GM12878 (cell line): ENCODE measurements around the gene METTL4. TPM values are rescaled to one million over a fixed set of nuclear protein-coding genes. Genes with fewer than 3 reads are reported as not detected.

ENCODE experiments used
- ATAC-seq: fragments of 200-7000 bp; cut with Tn5 transposase; 3 replicates; pipeline ENCODE4 v1.9.1; 2020; ENCODE audit warnings: mild to moderate bottlenecking, moderate library complexity
- BruUV-seq: library from RNA; stranded (reverse); fragments of 400-500 nt; replicated peaks from 2 replicates; lab custom pipeline; 2021; lab: Mats Ljungman, UMichigan
- CTCF ChIA-PET: fragments of 300-600 bp; sonication (Branson Sonifier 250); formaldehyde crosslinking; extraction: SDS; loops from one replicate; lab custom pipeline; 2021; ENCODE audit warnings: inconsistent platforms; lab: Yijun Ruan, JAX
- POLR2A ChIA-PET: fragments of 350-600 bp; formaldehyde crosslinking; extraction: SDS; loops from one replicate; lab custom pipeline; 2021; ENCODE audit warnings: inconsistent platforms; lab: Charles Lee
- RAD21 ChIA-PET: fragments of 300-600 bp; sonication (Branson Sonifier 250); formaldehyde crosslinking; loops from one replicate; lab custom pipeline; 2023; ENCODE audit warnings: antibody characterized with exemption; ENCODE audit not compliant: unreplicated experiment; lab: Charles Lee
- SMC1A ChIA-PET: fragments of 300-600 bp; sonication (Branson Sonifier 250); formaldehyde crosslinking; loops from one replicate; lab custom pipeline; 2023; ENCODE audit not compliant: unreplicated experiment, uncharacterized antibody; lab: Charles Lee
- DNase-seq: peaks from one replicate; pipeline ENCODE4 v3.0.0-alpha.2; 2011; ENCODE audit warnings: low read depth, low spot score
- FAIRE-seq: peaks from 3 replicates; lab custom pipeline; 2011; peaks lifted over from hg19 to GRCh38; lab: Jason Lieb, UNC
- H2AFZ ChIP-seq: 2 replicates; pipeline ENCODE4 v1.6.0; 2011; ENCODE audit warnings: low read depth, low read length, control low read depth; ENCODE audit not compliant: control insufficient read depth
- H3K27ac ChIP-seq: 2 replicates; pipeline ENCODE4 v1.5.1; 2011; ENCODE audit warnings: control low read depth; ENCODE audit not compliant: control insufficient read depth, insufficient read depth
- H3K27me3 ChIP-seq, 2 experiments: replicated peaks in 1 of 2; 2 replicates each; pipeline versions ENCODE4 v1.6.0 to v1.6.1; 2011; ENCODE audit warnings: low read length in 1 of 2; ENCODE audit not compliant: control insufficient read depth in 2 of 2, insufficient read depth in 2 of 2
- H3K36me3 ChIP-seq, 2 experiments: 2 replicates each; pipeline ENCODE4 v1.5.1; 2011; ENCODE audit warnings: low read length in 1 of 2; ENCODE audit not compliant: control insufficient read depth in 2 of 2, insufficient read depth in 2 of 2
- H3K4me1 ChIP-seq: 2 replicates; pipeline ENCODE4 v1.6.1; 2011; ENCODE audit warnings: mild to moderate bottlenecking, low read length, moderate library complexity, mixed read lengths; ENCODE audit not compliant: control insufficient read depth, insufficient read depth
- H3K4me2 ChIP-seq: 2 replicates; pipeline ENCODE4 v1.6.0; 2011; ENCODE audit warnings: control low read depth; ENCODE audit not compliant: control insufficient read depth, insufficient read depth
- H3K4me3 ChIP-seq: fragments of 200-600 bp; sonication (generic); 2 replicates; pipeline ENCODE4 v1.5.1; 2016
- H3K79me2 ChIP-seq: 2 replicates; pipeline ENCODE4 v1.6.0; 2011; ENCODE audit warnings: low read length; ENCODE audit not compliant: control insufficient read depth, insufficient read depth
- H3K9ac ChIP-seq: 2 replicates; pipeline ENCODE4 v1.8.0; 2011; ENCODE audit warnings: low read length, control low read depth, mixed read lengths; ENCODE audit not compliant: control insufficient read depth, insufficient read depth
- H3K9me3 ChIP-seq: replicated peaks from 3 replicates; pipeline ENCODE4 v1.5.1; 2011; ENCODE audit warnings: mild to moderate bottlenecking, low read length; ENCODE audit not compliant: control insufficient read depth, insufficient read depth
- H4K20me1 ChIP-seq: 2 replicates; pipeline ENCODE4 v1.6.0; 2011; ENCODE audit not compliant: control insufficient read depth, insufficient read depth
- BMI1 ChIP-seq: fragments of 450-650 bp; IDR thresholded peaks from 2 replicates; pipeline ENCODE4 v1.6.1; 2016; ENCODE audit warnings: mild to moderate bottlenecking, moderate library complexity, borderline replicate concordance
- CHD1 ChIP-seq: IDR thresholded peaks from 2 replicates; pipeline ENCODE4 v1.6.1; 2012; ENCODE audit warnings: low read depth, low read length, improper control_type of control experiment
- CHD2 ChIP-seq: IDR thresholded peaks from 2 replicates; pipeline ENCODE4 v1.6.1; 2011; ENCODE audit warnings: low read depth, low read length, improper control_type of control experiment, borderline replicate concordance
- EZH2 ChIP-seq: IDR thresholded peaks from 2 replicates; pipeline ENCODE4 v1.6.1; 2012; ENCODE audit warnings: low read depth, mild to moderate bottlenecking, control low read depth, inconsistent platforms, low read length, borderline replicate concordance; ENCODE audit not compliant: control insufficient read depth
- GATAD2B ChIP-seq: fragments of 450-650 bp; conservative IDR thresholded peaks from 2 replicates; pipeline ENCODE4 v1.6.1; 2017; ENCODE audit warnings: low read depth, mild to moderate bottlenecking, moderate library complexity
- IRF4 ChIP-seq: IDR thresholded peaks from 2 replicates; pipeline ENCODE4 v1.6.1; 2011; ENCODE audit warnings: low read depth, low read length
- POLR2AphosphoS5 ChIP-seq: IDR thresholded peaks from 2 replicates; pipeline ENCODE4 v1.6.1; 2011; ENCODE audit warnings: mild to moderate bottlenecking, low read length, inconsistent platforms
- RAD21 ChIP-seq: IDR thresholded peaks from 2 replicates; pipeline ENCODE4 v1.6.1; 2011; ENCODE audit warnings: mild to moderate bottlenecking, low read depth, low read length, moderate library complexity; ENCODE audit not compliant: insufficient read depth
- STAT3 ChIP-seq: IDR thresholded peaks from 2 replicates; pipeline ENCODE4 v1.6.1; 2011; ENCODE audit warnings: low read depth, low read length, improper control_type of control experiment
- TAF1 ChIP-seq: IDR thresholded peaks from 2 replicates; pipeline ENCODE4 v1.6.1; 2011; ENCODE audit warnings: mild to moderate bottlenecking, low read depth, low read length, borderline replicate concordance
- YY1 ChIP-seq: IDR thresholded peaks from 2 replicates; pipeline ENCODE4 v1.6.1; 2011; ENCODE audit warnings: low read depth, mild to moderate bottlenecking, low read length
- ZBTB40 ChIP-seq: fragments of 450-650 bp; IDR thresholded peaks from 2 replicates; pipeline ENCODE4 v1.6.1; 2016; ENCODE audit warnings: mild to moderate bottlenecking, moderate library complexity, borderline replicate concordance
- WGBS: methylation state at CpG from one replicate; pipeline ENCODE4 v1.1.6; 2016; ENCODE audit warnings: low lambda C conversion rate; ENCODE audit not compliant: insufficient replicate concordance, insufficient coverage; ENCODE audit errors: missing lambda C conversion rate; 5-methylcytosine and 5-hydroxymethylcytosine counted together
- in situ Hi-C: fragments of 300-500 bp; cut with MboI; formaldehyde crosslinking; loops from 9 replicates; pipeline ENCODE4 v1.14.3; 2018; ENCODE audit warnings: mixed read lengths
- intact Hi-C: fragments of 100-400 bp; cut with micrococcal nuclease; formaldehyde crosslinking; loops from one replicate; pipeline ENCODE4 v1.14.2; 2022; ENCODE audit not compliant: unreplicated experiment
- polyA plus RNA-seq, 11 experiments: library from polyadenylated mRNA; depleted of rRNA in 4 of 11; unstranded in 6 of 11; stranded (reverse) in 5 of 11; fragments of >200 nt; fragmentation: Nextera tagmentation in 4 of 11; fragmentation: Illumina TruSeq in 1 of 11; extraction: Ambion mirVana in 4 of 11; extraction: Trizol in 1 of 11; gene quantifications; 1 replicate in 1 of 11; 2 replicates in 10 of 11; pipeline versions ENCODE4 v1.2.1 to v1.2.3, GENCODE V29; 2011 to 2016; ENCODE audit warnings: inconsistent platforms in 2 of 11, missing spikeins in 2 of 11, low read depth in 1 of 11
- total RNA-seq, 4 experiments: library from RNA; depleted of rRNA in 3 of 4; stranded (reverse); fragments of >200 nt in 3 of 4; fragmentation: Illumina TruSeq in 1 of 4; extraction: Trizol in 1 of 4; gene quantifications; 2 replicates each; pipeline versions ENCODE4 v1.2.1 to v1.2.3, GENCODE V29; 2013 to 2021
- TF ChIP-seq, protein P1 (sequence below): IDR thresholded peaks from 2 replicates; pipeline ENCODE4 v1.6.1; 2012; ENCODE audit warnings: low read depth, low read length, improper control_type of control experiment

Gene METTL4
- total and polyA plus RNA-seq, 10 of the 15 experiments (the other 5 are each of a cell fraction or from before 2014, with no cell fraction given): 4.9 to 15.2 (median 12.3) TPM

DNA sequence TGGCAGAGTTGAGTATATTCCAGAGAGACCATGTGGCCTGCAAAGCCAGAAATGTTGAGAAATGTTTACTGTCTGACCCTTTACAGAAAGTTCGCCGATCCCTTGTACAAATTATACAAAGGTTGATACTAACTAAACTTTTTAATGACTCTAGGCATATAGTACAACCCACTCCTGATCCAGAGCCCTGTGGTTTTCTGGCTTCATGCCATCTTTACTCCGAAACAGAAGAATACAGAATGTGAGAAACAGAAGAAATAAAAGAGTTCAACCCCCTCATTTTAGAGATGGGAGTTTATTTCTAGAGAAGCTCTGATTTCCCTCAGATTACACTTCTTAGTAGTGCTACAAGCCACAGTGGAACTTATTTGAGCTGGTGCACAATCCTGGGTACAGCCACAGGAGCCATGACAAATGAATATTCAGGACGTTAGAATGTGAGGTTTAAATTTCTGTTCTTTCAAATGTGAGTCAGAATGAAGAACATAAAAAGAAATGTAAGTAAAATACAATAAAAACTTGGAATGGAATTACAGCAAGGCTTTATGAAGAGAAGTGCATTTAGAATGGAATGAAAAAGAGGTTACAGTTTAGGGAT is 46.2 kb upstream of the METTL4 start (continued):
- TF ChIP-seq, protein P1, sequence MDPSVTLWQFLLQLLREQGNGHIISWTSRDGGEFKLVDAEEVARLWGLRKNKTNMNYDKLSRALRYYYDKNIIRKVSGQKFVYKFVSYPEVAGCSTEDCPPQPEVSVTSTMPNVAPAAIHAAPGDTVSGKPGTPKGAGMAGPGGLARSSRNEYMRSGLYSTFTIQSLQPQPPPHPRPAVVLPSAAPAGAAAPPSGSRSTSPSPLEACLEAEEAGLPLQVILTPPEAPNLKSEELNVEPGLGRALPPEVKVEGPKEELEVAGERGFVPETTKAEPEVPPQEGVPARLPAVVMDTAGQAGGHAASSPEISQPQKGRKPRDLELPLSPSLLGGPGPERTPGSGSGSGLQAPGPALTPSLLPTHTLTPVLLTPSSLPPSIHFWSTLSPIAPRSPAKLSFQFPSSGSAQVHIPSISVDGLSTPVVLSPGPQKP: no peak
- TF ChIP-seq STAT3: no peak
- TF ChIP-seq EZH2: no peak
- TF ChIP-seq TAF1: no peak
- no peak for TF ChIP-seq YY1
- no peak for TF ChIP-seq POLR2AphosphoS5
- no peak for TF ChIP-seq CHD2
- TF ChIP-seq RAD21: no peak
- TF ChIP-seq BMI1: no peak
- no peak for TF ChIP-seq CHD1
- no peak for TF ChIP-seq IRF4

- intact Hi-C loops (no loop called here), in situ Hi-C loops (no loop called here)
- FAIRE-seq (no peak), ATAC-seq (no peak), DNase-seq (no peak)
- H3K9ac ChIP-seq: no peak overlapping the region
- 100% methylated on average over 1 of the region's 1 CpG for WGBS
- H4K20me1 ChIP-seq: no peaks in the 10 kb centered on the region
- H3K4me1 ChIP-seq: no peaks in the 10 kb centered on the region
- no peaks in the 10 kb centered on the region for H3K79me2 ChIP-seq
- no peaks in the 10 kb centered on the region for H3K9me3 ChIP-seq
- H3K4me2 ChIP-seq: no peak overlapping the region
- ChIA-PET RAD21 (no interaction called here), CTCF (no interaction called here), POLR2A (no interaction called here), SMC1A (interaction anchor here (1.2 to 1.3 kb wide), 2 partner anchors 28 to 43 kb away, joined by 3 read pairs; no protein-coding TSS in a partner anchor)
- no peak overlapping the region for H3K27ac ChIP-seq
- H3K27me3 ChIP-seq: no peaks in the 10 kb centered on the region
- TF ChIP-seq ZBTB40 (peak; percentile 55), GATAD2B (no peak)
- H3K4me3 ChIP-seq: no peak overlapping the region
- peaks cover 3 to 32% of the 10 kb centered on the region in 2 experiments; a peak in 3 of 4 replicates for H3K36me3 ChIP-seq
- BruUV-seq: no TSS peak
- no peak overlapping the region for H2AFZ ChIP-seq
These were observed 41.7 kb upstream of the METTL4 start for GRCh38 chr18:2612996-2613395.
